ENCODE data around the gene WWOX.

DNA sequence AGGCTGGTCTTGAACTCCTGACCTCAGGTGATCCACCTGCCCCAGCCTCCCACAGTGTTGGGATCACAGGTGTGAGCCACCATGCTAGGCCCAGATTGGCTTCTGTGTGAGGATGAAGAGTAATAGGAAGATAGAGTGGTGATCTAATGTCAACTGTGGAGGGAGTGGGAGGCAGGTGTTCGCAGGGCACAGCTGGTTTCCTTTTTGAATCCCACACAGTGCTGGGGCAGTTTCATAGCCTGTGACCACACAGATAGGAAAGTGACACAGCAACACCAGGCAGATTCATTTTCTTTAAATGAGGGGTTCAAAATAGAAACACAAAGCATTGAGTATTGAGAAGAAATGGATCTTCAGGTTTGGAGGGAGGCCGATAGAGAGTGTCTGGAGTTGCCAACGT, 540.3 kb downstream of the WWOX start:
- TF ChIP-seq, protein P1, sequence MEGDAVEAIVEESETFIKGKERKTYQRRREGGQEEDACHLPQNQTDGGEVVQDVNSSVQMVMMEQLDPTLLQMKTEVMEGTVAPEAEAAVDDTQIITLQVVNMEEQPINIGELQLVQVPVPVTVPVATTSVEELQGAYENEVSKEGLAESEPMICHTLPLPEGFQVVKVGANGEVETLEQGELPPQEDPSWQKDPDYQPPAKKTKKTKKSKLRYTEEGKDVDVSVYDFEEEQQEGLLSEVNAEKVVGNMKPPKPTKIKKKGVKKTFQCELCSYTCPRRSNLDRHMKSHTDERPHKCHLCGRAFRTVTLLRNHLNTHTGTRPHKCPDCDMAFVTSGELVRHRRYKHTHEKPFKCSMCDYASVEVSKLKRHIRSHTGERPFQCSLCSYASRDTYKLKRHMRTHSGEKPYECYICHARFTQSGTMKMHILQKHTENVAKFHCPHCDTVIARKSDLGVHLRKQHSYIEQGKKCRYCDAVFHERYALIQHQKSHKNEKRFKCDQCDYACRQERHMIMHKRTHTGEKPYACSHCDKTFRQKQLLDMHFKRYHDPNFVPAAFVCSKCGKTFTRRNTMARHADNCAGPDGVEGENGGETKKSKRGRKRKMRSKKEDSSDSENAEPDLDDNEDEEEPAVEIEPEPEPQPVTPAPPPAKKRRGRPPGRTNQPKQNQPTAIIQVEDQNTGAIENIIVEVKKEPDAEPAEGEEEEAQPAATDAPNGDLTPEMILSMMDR (conservative IDR thresholded peaks at IDR 0.05): no peak
- TF ChIP-seq EZH2 (IDR thresholded peaks at IDR 0.05; ENCODE audit: low read depth): no peak

Measured in PC-9 (cell line).